ENCODE measurements around the gene TTC17.
"Not testable (repeated sequence)": the region's sequence is repeated elsewhere in the genome, so short reads cannot be mapped to it uniquely, and the experiment has no call there.

Gene TTC17

GRCh38 chr11:43440486-43440885, 81.8 kb downstream of the TTC17 start:
- no peak for DNase-seq (ENCODE audit: low read depth)
- H3K4me3 ChIP-seq (ENCODE audit: low read depth, low read length) = no peak overlapping the region
- no peak for TF ChIP-seq CTCF (IDR thresholded peaks at IDR 0.05; ENCODE audit: control insufficient read depth, extremely low read depth, insufficient read depth)

- TF ChIP-seq CTCF (IDR thresholded peaks at IDR 0.05; ENCODE audit: control insufficient read depth, extremely low read depth, insufficient read depth) = no peak
- no peak overlapping the region for H3K4me3 ChIP-seq (ENCODE audit: low read depth, low read length)
- DNase-seq (ENCODE audit: low read depth) = no peak
These were observed 85.1 kb downstream of the TTC17 start for GRCh38 chr11:43443811-43444210.

GRCh38 chr11:43447151-43447550, 88.4 kb downstream of the TTC17 start:
- no peak overlapping the region for H3K4me3 ChIP-seq (ENCODE audit: low read depth, low read length)
- no peak for TF ChIP-seq CTCF (IDR thresholded peaks at IDR 0.05; ENCODE audit: control insufficient read depth, extremely low read depth, insufficient read depth)
- no peak for DNase-seq (ENCODE audit: low read depth)

- no peak overlapping the region for H3K4me3 ChIP-seq (ENCODE audit: low read depth, low read length)
- no peak for TF ChIP-seq CTCF (IDR thresholded peaks at IDR 0.05; ENCODE audit: control insufficient read depth, extremely low read depth, insufficient read depth)
- no peak for DNase-seq (ENCODE audit: low read depth)
These were observed 99.8 kb downstream of the TTC17 start for GRCh38 chr11:43458486-43458885.

GRCh38 chr11:43459246-43459645, 100.5 kb downstream of the TTC17 start:
- DNase-seq (ENCODE audit: low read depth) = no peak
- H3K4me3 ChIP-seq (ENCODE audit: low read depth, low read length) = no peak overlapping the region
- TF ChIP-seq CTCF (IDR thresholded peaks at IDR 0.05; ENCODE audit: control insufficient read depth, extremely low read depth, insufficient read depth) = no peak

- TF ChIP-seq CTCF (IDR thresholded peaks at IDR 0.05; ENCODE audit: control insufficient read depth, extremely low read depth, insufficient read depth) = no peak
- no peak for DNase-seq (ENCODE audit: low read depth)
- H3K4me3 ChIP-seq (ENCODE audit: low read depth, low read length) = no peak overlapping the region
These were observed 103.6 kb downstream of the TTC17 start for GRCh38 chr11:43462359-43462758.

GRCh38 chr11:43467958-43468357, 109.2 kb downstream of the TTC17 start:
- H3K4me3 ChIP-seq (ENCODE audit: low read depth, low read length) = no peak overlapping the region
- no peak for TF ChIP-seq CTCF (IDR thresholded peaks at IDR 0.05; ENCODE audit: control insufficient read depth, extremely low read depth, insufficient read depth)
- no peak for DNase-seq (ENCODE audit: low read depth)

GRCh38 chr11:43477491-43477890, 118.8 kb downstream of the TTC17 start:
- not testable (repeated sequence) for DNase-seq (ENCODE audit: low read depth); H3K4me3 ChIP-seq (ENCODE audit: low read depth, low read length)

All from LNCaP clone FGC (cell line).